Testis (tissue), 3 donors: ENCODE results near the gene RABGAP1L. TPM values are rescaled to one million over a fixed set of nuclear protein-coding genes. Genes with fewer than 3 reads are reported as not detected.
A peak's percentile ranks its signal among the peaks of the same experiment; 100 is the strongest.

ENCODE experiments used
- DNase-seq: peaks from one replicate; pipeline ENCODE4 v3.0.0-alpha.2; 2019
- H3K27ac ChIP-seq, 2 donors: fragments of 200-600 bp; sonication (generic); one replicate each; pipeline ENCODE4 v1.5.1; 2019
- H3K27me3 ChIP-seq: fragments of 200-600 bp; sonication (generic); one replicate; pipeline ENCODE4 v1.5.1; 2019
- H3K36me3 ChIP-seq: fragments of 200-600 bp; sonication (generic); one replicate; pipeline ENCODE4 v1.5.1; 2017; ENCODE audit warnings: low read depth; ENCODE audit errors: missing control alignments
- H3K4me1 ChIP-seq: fragments of 200-600 bp; sonication (generic); one replicate; pipeline ENCODE4 v1.5.1; 2019
- H3K4me3 ChIP-seq, 2 donors: fragments of 200-600 bp; sonication (generic); one replicate each; pipeline ENCODE4 v1.5.1; 2017 to 2019
- H3K9me3 ChIP-seq: fragments of 200-600 bp; sonication (generic); one replicate; pipeline ENCODE4 v1.5.1; 2017
- CTCF ChIP-seq, 3 experiments: fragments of 450-650 bp in 2 of 3; fragments of 200-600 bp in 1 of 3; sonication (generic) in 1 of 3; IDR thresholded peaks; one replicate each; pipeline ENCODE4 v1.5.1; 2016 to 2019; ENCODE audit warnings: antibody characterized with exemption in 3 of 3, mild to moderate bottlenecking in 2 of 3, moderate library complexity in 1 of 3
- POLR2A ChIP-seq: fragments of 450-650 bp; IDR thresholded peaks from one replicate; pipeline ENCODE4 v1.6.1; 2017; ENCODE audit warnings: antibody characterized with exemption, mild to moderate bottlenecking, moderate library complexity
- WGBS, 2 donors: methylation state at CpG; one replicate each; pipeline ENCODE4 v1.1.5; 2018; 5-methylcytosine and 5-hydroxymethylcytosine counted together
- intact Hi-C: fragments of 100-400 bp; cut with DNase I; formaldehyde crosslinking; loops from one replicate; pipeline ENCODE4 v1.15.1; 2023; ENCODE audit warnings: low total_unique reads
- polyA plus RNA-seq: library from polyadenylated mRNA; stranded (reverse); fragments of 350-450 nt; fragmentation: Illumina TruSeq; extraction: RNeasy Lipid Tissue Mini Kit (QIAGEN cat#74804); gene quantifications from one replicate; pipeline ENCODE4 v1.2.3, GENCODE V29; 2014; ENCODE audit warnings: low read depth, low replicate concordance; ENCODE audit not compliant: insufficient read depth
- total RNA-seq, 2 donors: library from RNA; depleted of rRNA; stranded (reverse); fragments of >200 nt; gene quantifications; one replicate each; pipeline ENCODE4 v1.2.3, GENCODE V29; 2016

Gene RABGAP1L
- total and polyA plus RNA-seq, 3 donors from 2014 or later, result 40.5 to 53.1 (median 49.5) TPM

GRCh38 chr1:174344162-174344561 lies 184.8 kb downstream of the RABGAP1L start:
- no peak overlapping the region for H3K27ac ChIP-seq
- H3K36me3 ChIP-seq, result no peaks in the 10 kb centered on the region
- H3K27me3 ChIP-seq, result no peaks in the 10 kb centered on the region
- intact Hi-C loops, result no loop called here
- no peaks in the 10 kb centered on the region for H3K4me1 ChIP-seq
- TF ChIP-seq POLR2A (no peak), CTCF (IDR thresholded peaks at IDR 0.05) (no peak)
- DNase-seq, result no peak
- WGBS, 2 donors, result 94 to 95% methylated on average over 3 of the region's 3 CpGs
- H3K9me3 ChIP-seq, result no peaks in the 10 kb centered on the region
- no peak overlapping the region for H3K4me3 ChIP-seq

- intact Hi-C loops, result no loop called here
- Histone ChIP-seq H3K4me3 (no peak overlapping the region), H3K36me3 (no peaks in the 10 kb centered on the region), H3K27ac (no peak overlapping the region), H3K9me3 (no peaks in the 10 kb centered on the region), H3K4me1 (no peaks in the 10 kb centered on the region), H3K27me3 (no peaks in the 10 kb centered on the region)
- TF ChIP-seq CTCF (IDR thresholded peaks at IDR 0.05), result no peak
- TF ChIP-seq POLR2A, result no peak
- no peak for DNase-seq
Measured at GRCh38 chr1:174352117-174352516, 192.8 kb downstream of the RABGAP1L start.

GRCh38 chr1:174352883-174353608 lies 193.7 kb downstream of the RABGAP1L start:
- Histone ChIP-seq H3K4me1 (no peaks in the 10 kb centered on the region), H3K4me3 (no peak overlapping the region), H3K9me3 (no peaks in the 10 kb centered on the region), H3K27ac (no peak overlapping the region), H3K36me3 (no peaks in the 10 kb centered on the region), H3K27me3 (no peaks in the 10 kb centered on the region)
- TF ChIP-seq POLR2A (no peak), CTCF (IDR thresholded peaks at IDR 0.05) (no peak)
- no peak for DNase-seq
- intact Hi-C loops, result no loop called here
- 92 to 98% methylated on average over 3 of the region's 3 CpGs for WGBS, 2 donors

GRCh38 chr1:174358344-174358743 lies 199.0 kb downstream of the RABGAP1L start:
- 67 to 72% methylated on average over 3 of the region's 3 CpGs for WGBS, 2 donors
- no peak for TF ChIP-seq POLR2A
- no peak for TF ChIP-seq CTCF (IDR thresholded peaks at IDR 0.05)

More at GRCh38 chr1:174358344-174358743, 199.0 kb downstream of the RABGAP1L start:
- DNase-seq, result peak; percentile 28
- Histone ChIP-seq H3K27ac (no peak overlapping the region), H3K4me1 (no peaks in the 10 kb centered on the region), H3K36me3 (no peaks in the 10 kb centered on the region), H3K4me3 (no peak overlapping the region), H3K27me3 (no peaks in the 10 kb centered on the region), H3K9me3 (no peaks in the 10 kb centered on the region)
- intact Hi-C loops, result no loop called here
